Keratinocyte (primary cell): Measurements from ENCODE around the gene IFNL1. TPM values are rescaled to one million over a fixed set of nuclear protein-coding genes. Genes with fewer than 3 reads are reported as not detected.

Experiments
- DNase-seq: peaks from one replicate; pipeline ENCODE4 v3.0.0-alpha.2; 2011; ENCODE audit warnings: low read depth, missing footprints, low spot score
- FAIRE-seq: peaks from 2 replicates; lab custom pipeline; 2011; peaks lifted over from hg19 to GRCh38; lab: Jason Lieb, UNC
- H2AFZ ChIP-seq: 2 replicates; pipeline ENCODE4 v1.6.0; 2012; ENCODE audit warnings: low read length, control low read depth, inconsistent platforms; ENCODE audit not compliant: control insufficient read depth
- H3K27ac ChIP-seq: 2 replicates; pipeline ENCODE4 v1.5.1; 2011; ENCODE audit warnings: low read length; ENCODE audit not compliant: control insufficient read depth, insufficient read depth
- H3K27me3 ChIP-seq: 3 replicates; pipeline ENCODE4 v1.6.0; 2011; ENCODE audit warnings: low read length; ENCODE audit not compliant: control insufficient read depth, insufficient read depth; ENCODE audit errors: extremely low read depth
- H3K36me3 ChIP-seq, 2 experiments: 2 replicates in 1 of 2; 3 replicates in 1 of 2; pipeline ENCODE4 v1.5.1; 2011; ENCODE audit warnings: low read length in 2 of 2, mild to moderate bottlenecking in 1 of 2; ENCODE audit not compliant: control insufficient read depth in 2 of 2, insufficient read depth in 2 of 2; ENCODE audit errors: extremely low read depth in 1 of 2
- H3K4me1 ChIP-seq: 3 replicates; pipeline ENCODE4 v1.5.1; 2011; ENCODE audit warnings: low read length; ENCODE audit not compliant: control insufficient read depth, insufficient read depth; ENCODE audit errors: extremely low read depth
- H3K4me2 ChIP-seq: 3 replicates; pipeline ENCODE4 v1.6.0; 2011; ENCODE audit warnings: low read depth, low read length; ENCODE audit not compliant: control insufficient read depth, insufficient read depth; ENCODE audit errors: extremely low read depth
- H3K4me3 ChIP-seq, 3 experiments: fragments of 200-600 bp in 1 of 3; sonication (generic) in 1 of 3; 2 replicates in 2 of 3; 3 replicates in 1 of 3; pipeline ENCODE4 v1.5.1; 2011 to 2016; ENCODE audit warnings: low read length in 3 of 3, mild to moderate bottlenecking in 3 of 3, control low read depth in 2 of 3, inconsistent platforms in 1 of 3, low read depth in 1 of 3, mixed read lengths in 1 of 3, mixed run types in 1 of 3, moderate library complexity in 1 of 3; ENCODE audit not compliant: control insufficient read depth in 2 of 3, insufficient read depth in 2 of 3; ENCODE audit errors: extremely low read depth in 1 of 3
- H3K79me2 ChIP-seq: 2 replicates; pipeline ENCODE4 v1.6.0; 2012; ENCODE audit warnings: low read length; ENCODE audit not compliant: control insufficient read depth, insufficient read depth
- H3K9ac ChIP-seq: 3 replicates; pipeline ENCODE4 v1.6.0; 2011; ENCODE audit warnings: low read length; ENCODE audit not compliant: control insufficient read depth, insufficient read depth; ENCODE audit errors: extremely low read depth
- H3K9me1 ChIP-seq: 3 replicates; pipeline ENCODE4 v1.6.0; 2011; ENCODE audit warnings: low read length; ENCODE audit not compliant: control insufficient read depth, insufficient read depth; ENCODE audit errors: extremely low read depth
- H3K9me3 ChIP-seq: 2 replicates; pipeline ENCODE4 v1.5.1; 2012; ENCODE audit warnings: low read depth, low read length; ENCODE audit not compliant: control insufficient read depth
- H4K20me1 ChIP-seq: 3 replicates; pipeline ENCODE4 v1.6.0; 2011; ENCODE audit warnings: low read length; ENCODE audit not compliant: control insufficient read depth, insufficient read depth; ENCODE audit errors: extremely low read depth
- CTCF ChIP-seq, 3 experiments: IDR thresholded peaks in 1 of 3; conservative IDR thresholded peaks in 1 of 3; optimal IDR thresholded peaks in 1 of 3; 2 replicates in 2 of 3; 3 replicates in 1 of 3; pipeline versions ENCODE3 to v1.5.1; 2011; ENCODE audit warnings: low read length in 3 of 3, mild to moderate bottlenecking in 3 of 3, moderate library complexity in 2 of 3, control low read depth in 1 of 3, inconsistent platforms in 1 of 3; ENCODE audit not compliant: insufficient read depth in 2 of 3; ENCODE audit errors: extremely low read depth in 1 of 3
- EZH2 ChIP-seq: IDR thresholded peaks from one replicate; pipeline ENCODE4 v1.6.1; 2012; ENCODE audit warnings: inconsistent platforms, mild to moderate bottlenecking, low read length, moderate library complexity
- dilution Hi-C: fragments of 300-500 bp; cut with MboI; formaldehyde crosslinking; loops from one replicate; pipeline ENCODE4 v1.7.0; 2020; ENCODE audit warnings: low sequenced_read_pairs; ENCODE audit not compliant: extremely low pct_ligation_motif_present
- polyA plus RNA-seq, 5 experiments: library from polyadenylated mRNA; depleted of rRNA in 3 of 5; stranded (reverse) in 3 of 5; stranded (forward) in 1 of 5; unstranded in 1 of 5; fragments of >200 nt; gene quantifications; 1 replicate in 1 of 5; 2 replicates in 3 of 5; 3 replicates in 1 of 5; pipeline versions ENCODE4 v1.2.1 to v1.2.3, GENCODE V29; 2011 to 2012; ENCODE audit warnings: missing spikeins in 2 of 5, low read depth in 1 of 5, low replicate concordance in 1 of 5

The IFNL1 gene
- polyA plus RNA-seq, 1 donor (not counting 4 experiments of a cell fraction or from before 2014, with no cell fraction given), result not detected

DNA sequence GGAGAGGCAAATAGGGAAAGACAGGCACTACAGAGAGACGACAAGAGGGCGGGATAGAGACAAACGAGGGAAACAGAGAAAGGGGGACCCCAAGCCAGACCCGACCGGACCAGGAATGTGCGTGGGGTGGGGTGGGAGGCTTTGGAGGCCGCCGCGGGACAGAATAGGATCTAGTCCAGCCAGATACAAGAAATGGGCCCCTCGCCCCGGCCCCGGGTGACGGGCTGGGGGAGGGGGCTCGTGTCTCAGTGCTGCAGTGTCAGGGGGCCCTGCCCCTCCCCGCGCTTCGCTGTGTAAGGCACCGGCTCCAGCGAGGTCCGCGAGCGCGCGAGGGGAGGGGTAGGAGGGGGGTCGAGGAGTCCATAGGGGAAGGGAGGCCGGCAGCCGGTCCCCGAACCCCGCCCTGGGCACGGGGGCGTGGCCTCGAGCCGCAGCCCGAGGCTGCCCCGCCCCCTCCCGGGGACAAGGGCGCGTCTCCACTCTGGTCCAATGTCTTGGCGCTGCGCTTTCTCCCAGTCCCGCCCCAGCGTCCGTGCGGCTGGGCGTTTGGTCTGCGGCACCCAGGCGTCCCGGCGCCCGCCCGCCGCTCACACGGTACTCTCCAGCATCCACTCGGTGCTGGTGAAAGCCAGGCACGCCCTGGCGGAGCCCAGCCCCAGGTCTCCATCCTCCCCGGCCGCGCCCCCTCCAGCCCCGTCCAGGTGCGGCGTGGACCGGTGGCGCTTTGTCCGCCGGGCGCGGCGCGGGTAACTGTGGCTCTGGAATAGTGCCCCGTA is 11.0 kb downstream of the IFNL1 start:
- no peaks in the 10 kb centered on the region for H3K4me1 ChIP-seq
- peak overlapping the region in 1 of 3 experiments; percentile 4 for H3K4me3 ChIP-seq
- TF ChIP-seq CTCF (optimal IDR thresholded peaks at IDR 0.05 in 1 of 3, IDR thresholded peaks at IDR 0.05 in 1 of 3, conservative IDR thresholded peaks at IDR 0.05 in 1 of 3; ENCODE audit: extremely low read depth in 1 of 3, insufficient read depth in 2 of 3, low read length in 3 of 3) (no peak), EZH2 (peak; percentile 29)
- no peaks in the 10 kb centered on the region for H3K9me1 ChIP-seq
- H3K9me3 ChIP-seq, result no peaks in the 10 kb centered on the region
- no peak for DNase-seq
- no peak overlapping the region for H3K4me2 ChIP-seq
- H3K27ac ChIP-seq, result no peak overlapping the region
- H2AFZ ChIP-seq, result no peak overlapping the region
- dilution Hi-C loops, result no loop called here
- no peaks in the 10 kb centered on the region for H3K79me2 ChIP-seq
- H4K20me1 ChIP-seq, result no peaks in the 10 kb centered on the region
- peaks cover 48% of the 10 kb centered on the region for H3K27me3 ChIP-seq
- no peaks in the 10 kb centered on the region for H3K36me3 ChIP-seq
- H3K9ac ChIP-seq, result no peak overlapping the region
- no peak for FAIRE-seq

GRCh38 chr19:39307822-39308530 is 11.8 kb downstream of the IFNL1 start:
- H3K9me1 ChIP-seq, result no peaks in the 10 kb centered on the region
- H3K9ac ChIP-seq, result no peak overlapping the region
- peaks cover 48% of the 10 kb centered on the region for H3K27me3 ChIP-seq
- H4K20me1 ChIP-seq, result no peaks in the 10 kb centered on the region
- TF ChIP-seq CTCF (optimal IDR thresholded peaks at IDR 0.05 in 1 of 3, IDR thresholded peaks at IDR 0.05 in 1 of 3, conservative IDR thresholded peaks at IDR 0.05 in 1 of 3; ENCODE audit: extremely low read depth in 1 of 3, insufficient read depth in 2 of 3, low read length in 3 of 3) (no peak), EZH2 (peak; percentile 66)
- H3K36me3 ChIP-seq, result no peaks in the 10 kb centered on the region
- no peak overlapping the region for H3K27ac ChIP-seq
- DNase-seq (no peak), FAIRE-seq (no peak)
- H3K4me2 ChIP-seq, result peak overlapping the region; percentile 22
- no peaks in the 10 kb centered on the region for H3K9me3 ChIP-seq
- dilution Hi-C loops, result no loop called here
- H3K79me2 ChIP-seq, result no peaks in the 10 kb centered on the region
- no peak overlapping the region for H2AFZ ChIP-seq
- no peaks in the 10 kb centered on the region for H3K4me1 ChIP-seq
- no peak overlapping the region for H3K4me3 ChIP-seq
